ENCODE measurements around the gene DENND4C.

Gene DENND4C

GRCh38 chr9:19420877-19421276, 190.4 kb downstream of the DENND4C start:
- no peak for DNase-seq
